Adrenal gland (tissue), 12 donors: ENCODE measurements around the gene CDC7. TPM values are rescaled to one million over a fixed set of nuclear protein-coding genes. Genes with fewer than 3 reads are reported as not detected.

ENCODE experiments used
- DNase-seq, 7 donors: peaks; one replicate each; pipeline ENCODE4 v3.0.0-alpha.2; 2019 to 2020
- H3K27ac ChIP-seq, 5 donors: fragments of 200-600 bp; sonication (generic) in 4 of 5; 1 replicate in 3 of 5; 2 replicates in 2 of 5; pipeline versions ENCODE4 v1.5.1 to v1.8.0; 2016 to 2020; ENCODE audit warnings: mild to moderate bottlenecking in 1 of 5
- H3K27me3 ChIP-seq: fragments of 200-600 bp; 2 replicates; pipeline ENCODE4 v1.8.0; 2021
- H3K36me3 ChIP-seq, 2 donors: fragments of 200-600 bp; replicated peaks in 1 of 2; 1 replicate in 1 of 2; 2 replicates in 1 of 2; pipeline versions ENCODE4 v1.5.1 to v1.8.0; 2018 to 2022
- H3K4me1 ChIP-seq, 2 donors: fragments of 200-600 bp; replicated peaks in 1 of 2; 1 replicate in 1 of 2; 2 replicates in 1 of 2; pipeline versions ENCODE4 v1.5.1 to v1.8.0; 2018 to 2021
- H3K4me3 ChIP-seq, 4 donors: fragments of 200-600 bp; sonication (generic) in 3 of 4; one replicate each; pipeline ENCODE4 v1.5.1; 2016 to 2018
- H3K9me3 ChIP-seq, 3 donors: fragments of 200-600 bp; sonication (generic) in 1 of 3; replicated peaks in 1 of 3; 1 replicate in 2 of 3; 2 replicates in 1 of 3; pipeline versions ENCODE4 v1.5.1 to v1.8.0; 2016 to 2021
- POLR2A ChIP-seq, 2 donors: fragments of 450-650 bp; IDR thresholded peaks; one replicate each; pipeline ENCODE4 v1.6.1; 2017; ENCODE audit warnings: antibody characterized with exemption in 2 of 2, mild to moderate bottlenecking in 2 of 2, moderate library complexity in 1 of 2
- WGBS, 4 donors: extraction: QIAGEN DNeasy Blood & Tissue Kit in 2 of 4; methylation state at CpG; one replicate each; pipeline versions ENCODE4 v1.1.5 to v1.1.7; 2013 to 2017; 5-methylcytosine and 5-hydroxymethylcytosine counted together
- intact Hi-C, 2 donors: fragments of 100-400 bp; cut with DNase I; formaldehyde crosslinking; loops; one replicate each; pipeline versions ENCODE4 v1.14.1 to v1.15.0; 2022 to 2023
- polyA plus RNA-seq, 3 donors: library from polyadenylated mRNA; stranded (reverse); fragments of 200-250 nt in 2 of 3; fragments of 350-450 nt in 1 of 3; fragmentation: Illumina TruSeq in 1 of 3; extraction: RNeasy Lipid Tissue Mini Kit (QIAGEN cat#74804) in 1 of 3; gene quantifications; one replicate each; pipeline ENCODE4 v1.2.3, GENCODE V29; 2013 to 2014
- total RNA-seq, 9 donors: library from RNA; depleted of rRNA in 4 of 9; stranded (reverse); fragments of >200 nt in 4 of 9; fragments of 120-200 nt in 1 of 9; fragmentation: NEBNext Ultra II Directional in 1 of 9; extraction: Animal tissue kit (Norgen Biotek cat#: 25700) in 1 of 9; gene quantifications; one replicate each; pipeline versions ENCODE4 v1.1.0 to v1.2.4, GENCODE V29; 2013 to 2023
- TF ChIP-seq, protein P1 (sequence below), 6 experiments: fragments of 450-650 bp in 4 of 6; fragments of 200-600 bp in 2 of 6; sonication (generic) in 1 of 6; IDR thresholded peaks; 1 replicate in 5 of 6; 2 replicates in 1 of 6; pipeline versions ENCODE4 v1.5.1 to v1.8.0; 2016 to 2021; ENCODE audit warnings: antibody characterized with exemption in 6 of 6, mild to moderate bottlenecking in 2 of 6, moderate library complexity in 1 of 6
- donor health status: healthy with polysubstance abuse.
- donor health status: Bipolar disorder and iron deficiency.
- donor health status: DM: yes; HTN: yes; CAD: no.
- donor health status: DM: no; HTN: no; CAD: no.
- donor health status: DM: no; HTN: no; CAD: no.
- donor health status: DM: yes; HTN: yes; CAD: no.

The CDC7 gene
- total and polyA plus RNA-seq, 12 donors: 1.6 to 15.7 (median 3.1) TPM

DNA sequence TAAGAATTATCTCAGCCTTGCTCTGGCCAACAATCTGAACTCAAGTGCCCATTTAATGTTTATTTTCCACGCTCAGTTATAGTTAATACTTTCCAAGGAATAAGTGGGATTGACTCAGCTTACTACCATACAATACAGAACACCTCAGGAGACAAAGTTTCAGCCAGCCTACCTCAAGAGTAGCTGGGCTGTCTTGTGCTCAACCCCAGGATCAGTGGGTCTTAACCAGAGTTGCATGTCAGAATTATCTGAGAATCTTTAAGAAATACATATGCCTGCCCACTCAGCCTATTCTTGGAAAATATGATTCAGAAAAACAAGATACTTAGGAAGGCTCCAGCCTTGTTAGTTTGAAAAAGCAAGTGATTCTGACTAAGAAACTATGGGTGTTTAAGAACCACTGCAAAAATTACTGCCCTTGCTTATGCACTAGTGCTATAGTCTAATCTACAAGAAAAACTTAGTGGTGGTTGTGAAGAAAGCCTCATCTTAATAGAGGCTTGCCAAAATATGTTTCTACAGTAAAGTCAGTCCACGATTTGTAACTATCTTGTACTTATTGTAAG is 20.4 kb downstream of the CDC7 start:
- Histone ChIP-seq H3K4me1 (no peaks in the 10 kb centered on the region), H3K27me3 (no peaks in the 10 kb centered on the region), H3K4me3 (no peak overlapping the region), H3K9me3 (no peaks in the 10 kb centered on the region), H3K36me3 (no peaks in the 10 kb centered on the region), H3K27ac (no peak overlapping the region)
- intact Hi-C loops: no loop called here
- 65 to 80% (median 68%) methylated on average over 2 of the region's 2 CpGs for whole genome bisulfite sequencing, 4 donors
- no peak for TF ChIP-seq POLR2A (IDR thresholded peaks at IDR 0.05)
- TF ChIP-seq, protein P1, sequence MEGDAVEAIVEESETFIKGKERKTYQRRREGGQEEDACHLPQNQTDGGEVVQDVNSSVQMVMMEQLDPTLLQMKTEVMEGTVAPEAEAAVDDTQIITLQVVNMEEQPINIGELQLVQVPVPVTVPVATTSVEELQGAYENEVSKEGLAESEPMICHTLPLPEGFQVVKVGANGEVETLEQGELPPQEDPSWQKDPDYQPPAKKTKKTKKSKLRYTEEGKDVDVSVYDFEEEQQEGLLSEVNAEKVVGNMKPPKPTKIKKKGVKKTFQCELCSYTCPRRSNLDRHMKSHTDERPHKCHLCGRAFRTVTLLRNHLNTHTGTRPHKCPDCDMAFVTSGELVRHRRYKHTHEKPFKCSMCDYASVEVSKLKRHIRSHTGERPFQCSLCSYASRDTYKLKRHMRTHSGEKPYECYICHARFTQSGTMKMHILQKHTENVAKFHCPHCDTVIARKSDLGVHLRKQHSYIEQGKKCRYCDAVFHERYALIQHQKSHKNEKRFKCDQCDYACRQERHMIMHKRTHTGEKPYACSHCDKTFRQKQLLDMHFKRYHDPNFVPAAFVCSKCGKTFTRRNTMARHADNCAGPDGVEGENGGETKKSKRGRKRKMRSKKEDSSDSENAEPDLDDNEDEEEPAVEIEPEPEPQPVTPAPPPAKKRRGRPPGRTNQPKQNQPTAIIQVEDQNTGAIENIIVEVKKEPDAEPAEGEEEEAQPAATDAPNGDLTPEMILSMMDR (IDR thresholded peaks at IDR 0.05): no peak
- no peak for DNase-seq

DNA sequence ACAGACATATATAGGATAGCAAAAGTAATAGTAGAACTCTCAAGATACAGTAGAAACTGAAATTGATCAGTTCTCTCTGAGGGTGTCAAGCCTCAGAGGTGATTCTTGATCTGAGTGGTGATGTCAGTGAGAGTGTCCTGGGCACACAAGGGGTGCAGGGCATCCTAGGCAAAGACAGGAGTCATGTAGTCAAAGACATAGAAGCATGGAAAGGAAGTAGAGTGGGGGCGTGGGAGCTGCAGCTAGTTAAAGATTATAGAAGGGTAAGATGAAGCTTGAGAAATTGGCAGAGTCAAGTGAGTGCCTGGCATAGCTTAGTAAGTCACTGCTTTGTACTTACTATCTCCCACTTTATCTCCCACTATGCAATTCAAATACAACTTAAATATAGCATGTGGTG is 22.8 kb downstream of the CDC7 start:
- no peaks in the 10 kb centered on the region for H3K27me3 ChIP-seq
- TF ChIP-seq, protein P1 (IDR thresholded peaks at IDR 0.05): no peak
- no peak for TF ChIP-seq POLR2A (IDR thresholded peaks at IDR 0.05)
- no peaks in the 10 kb centered on the region for H3K4me1 ChIP-seq
- 85 to 100% (median 91%) methylated on average over 1 of the region's 1 CpG for WGBS, 4 donors
- no peak for DNase-seq
- no peak overlapping the region for H3K27ac ChIP-seq
- intact Hi-C loops: no loop called here
- H3K9me3 ChIP-seq: no peaks in the 10 kb centered on the region
- H3K4me3 ChIP-seq: no peak overlapping the region
- no peaks in the 10 kb centered on the region for H3K36me3 ChIP-seq

DNA sequence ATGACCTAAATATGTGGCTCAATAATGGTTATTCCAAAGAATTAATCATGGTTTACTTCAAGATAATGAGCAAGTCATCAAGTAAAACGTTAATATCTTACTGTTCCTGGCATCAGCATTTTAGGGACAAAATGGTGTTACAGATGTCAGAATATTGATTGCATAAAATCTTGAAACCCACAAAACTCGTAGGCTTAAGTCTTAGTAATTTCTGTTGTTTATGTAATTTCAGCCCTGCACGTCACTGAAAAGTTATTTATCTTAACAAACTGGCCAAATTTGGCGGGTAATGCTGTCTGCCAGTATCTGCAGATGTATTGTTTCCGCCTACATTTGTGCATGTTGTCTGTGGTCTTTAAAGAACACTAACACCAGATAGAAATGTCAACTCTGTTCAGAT is 25.8 kb downstream of the CDC7 start:
- H3K27ac ChIP-seq: no peak overlapping the region
- DNase-seq: no peak
- no peaks in the 10 kb centered on the region for H3K27me3 ChIP-seq
- WGBS, 4 donors: 67 to 70% (median 69%) methylated on average over 5 of the region's 5 CpGs
- no peaks in the 10 kb centered on the region for H3K4me1 ChIP-seq
- no peaks in the 10 kb centered on the region for H3K36me3 ChIP-seq
- H3K4me3 ChIP-seq: no peak overlapping the region
- H3K9me3 ChIP-seq: no peaks in the 10 kb centered on the region
- intact Hi-C loops: loop anchor here in 1 of 2 donors (5.0 kb wide), 1 partner anchor 61 kb away; no protein-coding TSS in a partner anchor
- TF ChIP-seq, protein P1 (IDR thresholded peaks at IDR 0.05): no peak
- no peak for TF ChIP-seq POLR2A (IDR thresholded peaks at IDR 0.05)

DNA sequence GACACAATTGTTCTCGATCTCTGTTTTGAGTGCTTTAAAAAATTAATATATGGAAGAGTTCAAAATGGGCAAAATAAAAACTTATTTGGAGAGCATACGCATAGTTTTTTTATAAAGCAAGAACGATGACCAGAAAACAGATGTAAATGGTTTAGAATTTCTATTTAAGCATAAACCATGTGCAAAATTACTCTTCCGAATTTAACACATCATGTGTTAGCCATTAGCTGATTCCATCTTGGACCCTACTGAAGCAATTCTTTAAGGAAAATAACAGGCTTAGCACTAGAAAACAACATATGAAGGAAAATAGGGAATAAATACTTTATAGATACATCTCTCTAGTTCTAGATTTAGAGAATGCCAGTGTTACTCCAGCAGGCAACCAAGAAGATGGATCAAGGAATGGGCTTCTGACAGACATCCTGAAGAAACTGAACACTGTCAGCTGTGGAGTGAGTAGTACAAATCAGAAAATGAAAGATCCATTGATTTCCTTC is 26.7 kb downstream of the CDC7 start:
- no peaks in the 10 kb centered on the region for H3K4me1 ChIP-seq
- 91 to 94% (median 93%) methylated on average over 4 of the region's 4 CpGs for WGBS, 4 donors
- no peaks in the 10 kb centered on the region for H3K9me3 ChIP-seq
- H3K27me3 ChIP-seq: no peaks in the 10 kb centered on the region
- no peak for DNase-seq
- TF ChIP-seq POLR2A (IDR thresholded peaks at IDR 0.05): no peak
- TF ChIP-seq, protein P1 (IDR thresholded peaks at IDR 0.05): no peak
- no peak overlapping the region for H3K27ac ChIP-seq
- intact Hi-C loops: loop anchor here in 1 of 2 donors (5.0 kb wide), 1 partner anchor 60 kb away; no protein-coding TSS in a partner anchor
- H3K36me3 ChIP-seq: no peaks in the 10 kb centered on the region
- no peak overlapping the region for H3K4me3 ChIP-seq
